Natural killer cell (primary cell): ENCODE results near the gene CLDN34. TPM values are rescaled to one million over a fixed set of nuclear protein-coding genes. Genes with fewer than 3 reads are reported as not detected.

Experiments
- ATAC-seq, 3 donors: fragments of 150-1000 bp in 2 of 3; fragments of 200-7000 bp in 1 of 3; cut with Tn5 transposase; 1 replicate in 1 of 3; 2 replicates in 2 of 3; pipeline ENCODE4 v1.10.0; 2021; ENCODE audit warnings: mild to moderate bottlenecking in 2 of 3, moderate library complexity in 2 of 3
- DNase-seq, 2 donors: peaks; one replicate each; pipeline versions ENCODE4 v3.0.0 to v3.0.0-alpha.2; 2013 to 2021; ENCODE audit warnings: mixed read lengths in 1 of 2
- H3K27ac ChIP-seq: one replicate; pipeline ENCODE4 v1.5.1; 2013; ENCODE audit warnings: mild to moderate bottlenecking, low read length
- H3K27me3 ChIP-seq: one replicate; pipeline ENCODE4 v1.6.1; 2013; ENCODE audit warnings: low read length; ENCODE audit not compliant: control insufficient read depth, insufficient read depth
- H3K36me3 ChIP-seq: one replicate; pipeline ENCODE4 v1.6.1; 2013; ENCODE audit warnings: low read length; ENCODE audit not compliant: control insufficient read depth, insufficient read depth
- H3K4me1 ChIP-seq: one replicate; pipeline ENCODE4 v1.6.1; 2013; ENCODE audit warnings: low read length; ENCODE audit not compliant: control insufficient read depth, insufficient read depth
- H3K4me3 ChIP-seq: one replicate; pipeline ENCODE4 v1.5.1; 2013; ENCODE audit warnings: low read length
- H3K9me3 ChIP-seq: one replicate; pipeline ENCODE4 v1.6.1; 2013; ENCODE audit warnings: low read length; ENCODE audit not compliant: control insufficient read depth, insufficient read depth
- H3K27ac Mint-ChIP-seq, 2 donors: one replicate each; pipeline ENCODE4 v1.8.0; 2022; ENCODE audit warnings: mild to moderate bottlenecking in 2 of 2, mixed read lengths in 2 of 2, moderate library complexity in 1 of 2
- H3K27me3 Mint-ChIP-seq, 2 donors: one replicate each; pipeline ENCODE4 v1.8.0; 2022; ENCODE audit warnings: low read depth in 2 of 2, mixed read lengths in 2 of 2
- H3K36me3 Mint-ChIP-seq: one replicate; pipeline ENCODE4 v1.8.0; 2022; ENCODE audit warnings: mixed read lengths
- H3K4me1 Mint-ChIP-seq, 2 donors: one replicate each; pipeline ENCODE4 v1.8.0; 2022; ENCODE audit warnings: mixed read lengths in 2 of 2
- H3K4me3 Mint-ChIP-seq: one replicate; pipeline ENCODE4 v1.8.0; 2022; ENCODE audit warnings: mild to moderate bottlenecking, moderate library complexity, mixed read lengths
- H3K9me3 Mint-ChIP-seq, 2 donors: one replicate each; pipeline ENCODE4 v1.8.0; 2022; ENCODE audit warnings: mixed read lengths in 2 of 2
- CTCF ChIP-seq: fragments of 200-600 bp; IDR thresholded peaks from one replicate; pipeline ENCODE4 v1.8.0; 2022; ENCODE audit warnings: antibody characterized with exemption
- WGBS: methylation state at CpG from one replicate; pipeline ENCODE4 v1.1.7; 2013; ENCODE audit warnings: missing lambda C conversion rate; ENCODE audit not compliant: insufficient coverage; 5-methylcytosine and 5-hydroxymethylcytosine counted together
- intact Hi-C: fragments of 100-400 bp; cut with micrococcal nuclease; formaldehyde crosslinking; loops from one replicate; pipeline ENCODE4 v1.14.2; 2022
- total RNA-seq, 4 donors: library from RNA; stranded (reverse); fragments of 120-200 nt in 1 of 4; gene quantifications; one replicate each; pipeline versions ENCODE4 v1.2.3 to v1.2.4, GENCODE V29; 2013 to 2022

CLDN34 gene
- total RNA-seq = not detected
- total RNA-seq (2013) = not detected

- 94% methylated on average over 15 of the region's 16 CpGs for WGBS
- Histone ChIP-seq H3K4me3 (no peak within 1 kb of the TSS), H3K27ac (no peak within 1 kb of the TSS), H3K36me3 (no peaks in the 10 kb centered on the region), H3K9me3 (no peaks in the 10 kb centered on the region), H3K4me1 (no peaks in the 10 kb centered on the region), H3K27me3 (no peaks in the 10 kb centered on the region)
- TF ChIP-seq CTCF = no peak
- H3K27me3 Mint-ChIP-seq = peaks cover 6 to 9% of the 10 kb centered on the region in 2 donors
- H3K27ac Mint-ChIP-seq = no peak within 1 kb of the TSS
- H3K4me3 Mint-ChIP-seq = no peak within 1 kb of the TSS
- DNase-seq (no peak), ATAC-seq (no peak)
- H3K9me3 Mint-ChIP-seq = no peaks in the 10 kb centered on the region
- no peaks in the 10 kb centered on the region for H3K4me1 Mint-ChIP-seq
- no peaks in the 10 kb centered on the region for H3K36me3 Mint-ChIP-seq
- intact Hi-C loops = no loop called here
Measured at GRCh38 chrX:9966775-9967408, at the start of gene CLDN34. CLDN34 (plus strand) TSS chrX:9967358; CDS start chrX:9967358, 0 bp downstream.

DNA sequence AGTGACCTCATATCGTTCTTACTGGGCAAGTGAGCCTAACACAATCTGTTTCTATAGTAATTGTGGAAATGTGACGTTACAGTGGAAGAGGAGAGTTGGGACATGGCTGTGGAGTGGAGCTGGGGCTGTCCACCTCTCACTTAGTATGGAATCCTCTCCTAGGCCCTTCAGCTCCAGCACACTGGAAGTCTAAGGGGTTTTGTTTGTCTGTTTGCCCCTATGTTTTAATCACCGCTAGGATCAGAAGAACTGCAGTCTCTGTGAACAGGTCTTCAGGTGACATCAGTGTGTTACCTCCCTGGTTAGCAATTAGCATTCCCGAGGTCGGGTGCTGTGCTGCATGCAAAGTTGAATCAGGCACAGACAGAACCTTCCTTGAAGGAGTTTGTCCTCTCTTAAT lies 49.3 kb upstream of the CLDN34 start:
- Histone ChIP-seq H3K27ac (no peak overlapping the region), H3K4me1 (no peaks in the 10 kb centered on the region), H3K27me3 (no peaks in the 10 kb centered on the region), H3K9me3 (no peaks in the 10 kb centered on the region), H3K4me3 (no peak overlapping the region), H3K36me3 (no peaks in the 10 kb centered on the region)
- no peak overlapping the region for H3K4me3 Mint-ChIP-seq
- H3K9me3 Mint-ChIP-seq = no peaks in the 10 kb centered on the region
- ATAC-seq (no peak), DNase-seq (no peak)
- no peaks in the 10 kb centered on the region for H3K36me3 Mint-ChIP-seq
- intact Hi-C loops = no loop called here
- no peak for TF ChIP-seq CTCF
- H3K4me1 Mint-ChIP-seq = no peaks in the 10 kb centered on the region
- no peak overlapping the region for H3K27ac Mint-ChIP-seq
- 93% methylated on average over 3 of the region's 5 CpGs for WGBS
- peaks cover 7 to 8% of the 10 kb centered on the region in 2 donors for H3K27me3 Mint-ChIP-seq

GRCh38 chrX:9919632-9920172 lies 47.5 kb upstream of the CLDN34 start:
- H3K27me3 Mint-ChIP-seq = peaks cover 0 to 7% of the 10 kb centered on the region in 2 donors
- ATAC-seq (no peak), DNase-seq (no peak)
- H3K27ac ChIP-seq = no peak overlapping the region
- H3K4me1 ChIP-seq = no peaks in the 10 kb centered on the region
- TF ChIP-seq CTCF = no peak
- H3K27ac Mint-ChIP-seq = no peak overlapping the region
- 77% methylated on average over 3 of the region's 3 CpGs for WGBS
- H3K4me3 Mint-ChIP-seq = no peak overlapping the region
- H3K36me3 ChIP-seq = no peaks in the 10 kb centered on the region
- H3K4me3 ChIP-seq = no peak overlapping the region
- no peaks in the 10 kb centered on the region for H3K4me1 Mint-ChIP-seq
- H3K36me3 Mint-ChIP-seq = no peaks in the 10 kb centered on the region
- no peaks in the 10 kb centered on the region for H3K27me3 ChIP-seq
- H3K9me3 Mint-ChIP-seq = no peaks in the 10 kb centered on the region
- no peaks in the 10 kb centered on the region for H3K9me3 ChIP-seq
- intact Hi-C loops = no loop called here

DNA sequence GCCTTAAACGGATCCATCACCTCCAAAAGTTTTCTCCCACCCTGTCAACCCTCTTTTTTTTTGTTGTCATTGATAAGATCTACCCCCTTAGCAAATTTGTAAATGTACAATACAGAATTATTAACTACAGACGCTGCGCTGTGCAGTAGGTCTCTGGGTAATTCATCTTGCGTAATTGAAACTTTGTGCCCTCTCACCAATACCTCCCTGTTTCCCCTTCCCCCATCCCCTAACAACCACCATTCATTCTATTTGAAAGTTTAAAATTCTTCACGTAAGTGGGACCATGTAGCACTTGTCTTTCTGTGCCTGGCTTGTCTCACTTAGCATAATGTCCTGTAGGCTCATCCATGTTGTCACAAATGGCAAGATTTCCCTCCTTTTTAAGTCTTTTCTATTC lies 45.8 kb upstream of the CLDN34 start:
- no peak overlapping the region for H3K4me3 Mint-ChIP-seq
- H3K9me3 Mint-ChIP-seq = no peaks in the 10 kb centered on the region
- intact Hi-C loops = no loop called here
- Histone ChIP-seq H3K4me3 (no peak overlapping the region), H3K4me1 (no peaks in the 10 kb centered on the region), H3K9me3 (no peaks in the 10 kb centered on the region), H3K27ac (no peak overlapping the region), H3K27me3 (no peaks in the 10 kb centered on the region), H3K36me3 (no peaks in the 10 kb centered on the region)
- peaks cover 0 to 7% of the 10 kb centered on the region in 2 donors for H3K27me3 Mint-ChIP-seq
- 95% methylated on average over 4 of the region's 5 CpGs for WGBS
- no peaks in the 10 kb centered on the region for H3K36me3 Mint-ChIP-seq
- no peaks in the 10 kb centered on the region for H3K4me1 Mint-ChIP-seq
- TF ChIP-seq CTCF = no peak
- H3K27ac Mint-ChIP-seq = no peak overlapping the region
- ATAC-seq (no peak), DNase-seq (no peak)
